Stimulated activated CD4-positive, alpha-beta T cell treated with anti-CD3 and anti-CD28 coated beads, Interleukin-1b, Interleukin-23, amount 100 ng/mL, for 48 hours (primary cell): ENCODE measurements around the gene ASB17.
"Not testable (repeated sequence)": the region's sequence is repeated elsewhere in the genome, so short reads cannot be mapped to it uniquely, and the experiment has no call there.

Experiments
- DNase-seq: peaks from one replicate; pipeline ENCODE4 v3.0.0-alpha.2; 2020

ASB17 gene

DNA sequence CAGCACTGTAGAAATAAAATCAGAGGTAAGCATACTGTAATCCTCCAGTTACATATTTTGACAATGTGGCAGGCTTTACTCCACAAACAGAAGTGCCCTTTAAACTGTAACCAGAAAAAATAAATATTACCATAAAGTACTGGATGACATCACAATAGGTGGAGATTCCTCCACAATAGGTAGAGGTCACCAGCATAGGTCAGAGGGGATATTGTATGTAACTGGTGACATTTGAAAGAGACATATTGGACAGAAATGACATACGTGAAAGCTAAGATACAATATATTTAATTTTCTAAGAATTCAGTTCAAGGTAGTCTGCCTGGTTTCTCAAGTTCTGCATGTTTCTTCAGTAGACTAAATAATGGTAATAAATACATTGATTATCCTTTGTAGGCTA is at the start of gene ASB17:
Gene ASB17 (minus strand): TSS at position 101 of the 400 bp plus-strand sequence. CDS start 113 bp downstream, outside the sequence.
- no peak for DNase-seq

- no peak for DNase-seq
Observed at GRCh38 chr1:75980972-75981897, 49.0 kb upstream of the ASB17 start.

- DNase-seq, result no peak
Observed at GRCh38 chr1:75970631-75971030, 38.4 kb upstream of the ASB17 start.

GRCh38 chr1:75969550-75969949 is 37.3 kb upstream of the ASB17 start:
- no peak for DNase-seq

DNA sequence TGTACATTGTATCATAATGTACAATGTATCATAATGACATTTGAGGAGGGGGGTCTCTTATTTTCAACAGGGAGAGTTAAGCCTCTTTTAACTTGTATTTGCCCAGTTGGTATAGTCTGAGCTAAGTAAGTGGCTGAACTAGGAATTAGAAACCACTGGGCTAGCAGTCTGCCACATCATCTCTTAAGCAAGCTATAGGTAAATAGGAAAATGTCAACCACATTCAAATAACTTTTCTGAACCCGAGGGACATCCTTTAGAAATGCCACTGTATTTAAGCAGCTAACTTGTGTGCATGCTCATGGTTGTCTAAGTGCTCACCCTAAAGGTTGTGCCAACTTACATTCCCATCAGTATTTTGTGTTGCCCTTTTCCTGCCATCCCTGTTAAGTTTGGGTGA is 35.5 kb upstream of the ASB17 start:
- DNase-seq, result no peak

DNA sequence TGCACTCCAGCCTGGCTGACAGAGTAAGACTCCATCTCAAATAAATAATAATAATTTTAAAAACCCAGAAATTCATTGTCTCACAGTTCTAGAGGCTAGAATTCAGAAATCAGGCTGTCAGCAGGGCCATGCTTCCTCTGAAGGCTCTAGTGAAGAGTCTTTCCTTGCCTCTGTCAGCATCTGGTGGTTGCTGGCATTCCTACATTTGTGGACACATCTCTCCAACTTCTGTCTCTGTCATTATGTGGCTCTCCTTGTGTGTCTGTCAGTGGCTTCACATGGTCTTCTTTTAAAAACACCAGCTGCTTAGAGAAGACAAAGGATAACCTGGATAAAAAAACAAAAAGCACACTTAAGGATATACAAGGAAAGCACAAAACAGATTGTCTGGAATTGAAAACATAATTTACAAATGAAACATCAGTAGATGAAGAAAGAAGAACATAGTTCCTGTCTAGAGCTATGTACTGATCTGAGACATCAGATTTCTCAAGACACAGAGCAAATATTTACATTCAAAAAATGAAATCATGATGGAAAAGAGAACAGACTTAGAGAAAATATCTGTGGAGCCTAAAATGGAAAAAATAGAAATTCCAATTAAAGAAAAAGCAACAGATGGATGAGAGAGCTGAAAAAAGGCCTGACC is 32.7 kb upstream of the ASB17 start:
- DNase-seq, result no peak

- not testable (repeated sequence) for DNase-seq
Observed at GRCh38 chr1:75964110-75964759, 32.0 kb upstream of the ASB17 start.

DNA sequence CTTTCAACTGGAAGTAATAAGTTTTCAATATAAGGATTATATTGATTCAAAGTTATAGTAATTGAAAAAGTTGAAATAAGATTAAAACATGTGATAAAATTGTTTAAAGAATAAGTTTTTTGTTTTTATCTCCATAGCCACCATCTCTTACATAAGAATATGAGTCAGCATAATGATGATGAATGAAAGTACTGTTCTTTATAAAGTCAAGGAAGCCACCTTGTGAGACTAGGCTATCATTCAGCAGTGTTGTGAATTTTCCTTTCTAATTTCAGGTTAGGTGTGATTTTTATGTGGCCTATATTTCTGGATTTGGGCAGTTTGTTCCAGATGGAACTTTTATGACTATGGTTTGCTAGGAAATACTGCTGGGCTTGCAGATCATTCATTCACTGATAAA is 22.4 kb upstream of the ASB17 start:
- DNase-seq, result no peak

- no peak for DNase-seq
Observed at GRCh38 chr1:75953461-75953860, 21.3 kb upstream of the ASB17 start.

DNA sequence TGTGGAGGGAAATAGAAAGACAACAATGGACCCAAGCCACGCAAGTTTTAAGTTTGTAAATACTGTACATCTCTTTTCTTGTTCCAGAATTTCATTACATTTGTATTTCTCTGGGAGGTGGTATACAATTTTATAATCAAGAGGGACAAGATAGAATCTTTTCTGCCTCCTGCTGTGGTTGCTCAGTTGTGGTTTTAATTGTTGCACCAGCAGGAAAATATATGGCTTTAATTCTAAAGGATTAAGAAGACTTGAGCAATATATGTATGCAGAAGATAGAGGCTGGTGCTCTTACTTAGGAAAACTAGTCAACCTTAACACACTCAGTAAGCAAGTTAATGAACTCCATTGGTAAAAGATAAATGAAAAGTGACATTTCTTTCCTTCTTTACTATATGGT is 19.8 kb upstream of the ASB17 start:
- DNase-seq, result no peak

GRCh38 chr1:75950176-75950575 is 18.0 kb upstream of the ASB17 start:
- no peak for DNase-seq

DNA sequence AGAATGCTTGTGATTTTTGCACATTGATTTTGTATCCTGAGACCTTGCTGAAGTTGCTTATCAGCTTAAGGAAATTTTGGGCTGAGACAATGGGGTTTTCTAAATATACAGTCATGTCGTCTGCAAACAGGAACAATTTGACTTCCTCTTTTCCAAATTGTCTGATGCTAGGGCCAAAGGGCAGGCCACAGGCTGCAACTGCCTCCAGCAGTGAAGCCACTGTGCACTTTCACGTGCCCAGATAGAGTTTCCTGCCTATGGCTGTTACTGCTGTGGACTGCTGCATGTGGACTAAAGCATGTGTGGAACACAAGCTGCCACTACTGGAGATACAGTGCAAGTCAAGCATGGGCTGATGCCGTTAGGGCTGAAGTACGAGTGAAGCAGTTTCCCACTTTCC is 10.8 kb upstream of the ASB17 start:
- DNase-seq, result not testable (repeated sequence)

- no peak for DNase-seq
Observed at GRCh38 chr1:75937034-75937433, 4.8 kb upstream of the ASB17 start.

- DNase-seq, result no peak
Observed at GRCh38 chr1:75922698-75923097, 9.5 kb downstream of the ASB17 start.

- no peak for DNase-seq
Observed at GRCh38 chr1:75916834-75917233, 15.4 kb downstream of the ASB17 start.

DNA sequence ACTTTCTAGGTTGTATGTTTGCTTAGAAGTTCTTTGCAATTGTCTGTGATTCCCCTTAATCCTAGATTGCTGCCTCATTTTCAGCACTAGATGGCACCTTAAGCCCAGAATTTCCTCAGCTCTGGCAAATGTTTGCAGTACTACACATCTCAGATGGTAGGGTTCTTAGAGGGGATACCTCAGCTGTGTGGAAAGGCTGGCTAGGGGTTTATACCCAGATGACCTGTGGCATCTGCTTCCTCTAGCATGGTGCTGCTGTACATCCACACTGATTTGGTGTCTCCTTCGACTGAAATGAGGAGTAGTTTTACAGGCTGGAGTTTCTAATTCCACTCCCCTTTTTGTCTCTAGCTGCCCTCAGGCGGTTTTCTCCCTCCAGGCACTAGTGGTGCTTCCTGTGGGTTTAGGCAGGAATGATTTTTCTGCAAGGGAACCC is 23.5 kb downstream of the ASB17 start:
- no peak for DNase-seq

DNA sequence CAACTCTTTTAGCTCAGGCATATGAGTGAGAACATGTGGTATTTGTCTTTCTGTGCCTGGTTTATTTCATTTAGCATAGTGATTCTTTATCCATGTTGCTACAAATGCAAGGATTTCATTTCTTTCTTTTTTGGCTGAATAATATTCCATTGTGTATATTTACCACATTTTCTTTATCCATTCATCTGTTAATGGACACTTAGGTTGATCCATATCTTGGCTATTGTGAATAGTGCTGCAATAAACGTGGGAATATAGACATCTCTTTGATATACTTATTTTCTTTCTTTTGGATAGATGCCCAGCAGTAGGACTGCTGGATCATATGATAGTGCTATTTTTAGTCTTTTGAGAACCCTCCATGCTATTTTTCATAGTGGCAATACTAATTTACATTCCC is 30.8 kb downstream of the ASB17 start:
- DNase-seq, result no peak

GRCh38 chr1:75884437-75884836 is 47.8 kb downstream of the ASB17 start:
- DNase-seq, result no peak

DNA sequence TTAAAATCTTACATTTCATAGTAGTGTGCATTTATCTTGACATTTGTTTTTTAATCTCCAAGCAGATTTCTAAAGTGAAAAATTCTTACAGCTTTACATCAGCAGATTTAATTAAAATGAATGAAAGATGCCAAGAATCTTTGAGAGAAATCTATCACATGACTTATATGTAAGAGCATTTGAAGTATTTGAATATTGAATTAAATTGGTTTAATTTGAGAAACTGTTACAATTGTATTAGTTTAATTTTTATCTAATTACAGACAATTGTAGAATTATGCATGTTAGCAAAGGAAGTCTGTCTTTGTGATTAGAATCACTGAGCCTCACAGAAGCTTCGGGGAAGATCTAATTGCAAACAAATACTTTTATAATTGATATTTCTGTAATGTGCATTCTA is 52.2 kb downstream of the ASB17 start:
- no peak for DNase-seq

DNA sequence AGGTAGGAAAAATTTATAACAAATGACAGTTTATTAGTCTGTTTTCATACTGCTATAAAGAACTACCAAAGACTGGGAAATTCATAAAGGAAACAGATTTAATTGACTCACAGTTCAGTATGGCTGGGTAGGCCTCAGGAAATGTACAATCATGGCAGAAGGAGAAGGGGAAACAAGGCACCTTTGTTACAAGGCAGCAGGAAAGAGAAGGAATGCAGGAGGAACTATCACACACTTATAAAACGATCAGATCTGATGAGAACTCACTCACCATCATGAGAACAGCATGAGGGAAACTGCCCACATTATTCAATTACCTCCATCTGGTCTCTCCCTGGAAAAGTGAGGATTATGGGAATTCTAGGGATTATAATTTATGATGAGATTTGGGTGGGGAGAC is 61.3 kb downstream of the ASB17 start:
- no peak for DNase-seq
